ENCODE measurements around the gene KRTAP13-4. TPM values are rescaled to one million over a fixed set of nuclear protein-coding genes. Genes with fewer than 3 reads are reported as not detected.

KRTAP13-4 gene
- total and polyA plus RNA-seq, 8 donors = not detected

DNA sequence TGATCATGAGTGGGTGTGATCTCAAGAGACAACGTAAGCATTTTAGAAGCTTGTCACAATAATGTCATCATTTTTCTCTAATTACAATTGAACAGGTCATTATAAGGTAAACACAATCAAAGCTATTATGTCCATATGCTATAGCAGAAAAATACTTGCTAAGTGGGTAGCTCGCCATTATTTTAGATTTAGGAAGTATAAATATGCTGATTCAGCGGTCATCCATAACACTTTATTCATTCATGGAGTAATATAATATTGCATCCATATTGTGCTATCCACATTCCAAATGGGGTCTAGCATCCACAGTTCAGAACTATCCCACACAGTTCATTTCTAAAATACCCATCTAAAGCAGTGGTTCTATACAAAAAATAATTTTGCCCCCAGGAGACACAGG is 18.5 kb downstream of the KRTAP13-4 start:
- no peak for ATAC-seq
- no peak for DNase-seq
- Histone ChIP-seq H3K4me1 (no peaks in the 10 kb centered on the region), H3K27me3 (no peaks in the 10 kb centered on the region), H3K27ac (no peak overlapping the region), H3K4me3 (no peak overlapping the region), H3K36me3 (no peaks in the 10 kb centered on the region), H3K9me3 (no peaks in the 10 kb centered on the region)
- intact Hi-C loops (cut with DNase I) = no loop called here
- TF ChIP-seq, protein P1, sequence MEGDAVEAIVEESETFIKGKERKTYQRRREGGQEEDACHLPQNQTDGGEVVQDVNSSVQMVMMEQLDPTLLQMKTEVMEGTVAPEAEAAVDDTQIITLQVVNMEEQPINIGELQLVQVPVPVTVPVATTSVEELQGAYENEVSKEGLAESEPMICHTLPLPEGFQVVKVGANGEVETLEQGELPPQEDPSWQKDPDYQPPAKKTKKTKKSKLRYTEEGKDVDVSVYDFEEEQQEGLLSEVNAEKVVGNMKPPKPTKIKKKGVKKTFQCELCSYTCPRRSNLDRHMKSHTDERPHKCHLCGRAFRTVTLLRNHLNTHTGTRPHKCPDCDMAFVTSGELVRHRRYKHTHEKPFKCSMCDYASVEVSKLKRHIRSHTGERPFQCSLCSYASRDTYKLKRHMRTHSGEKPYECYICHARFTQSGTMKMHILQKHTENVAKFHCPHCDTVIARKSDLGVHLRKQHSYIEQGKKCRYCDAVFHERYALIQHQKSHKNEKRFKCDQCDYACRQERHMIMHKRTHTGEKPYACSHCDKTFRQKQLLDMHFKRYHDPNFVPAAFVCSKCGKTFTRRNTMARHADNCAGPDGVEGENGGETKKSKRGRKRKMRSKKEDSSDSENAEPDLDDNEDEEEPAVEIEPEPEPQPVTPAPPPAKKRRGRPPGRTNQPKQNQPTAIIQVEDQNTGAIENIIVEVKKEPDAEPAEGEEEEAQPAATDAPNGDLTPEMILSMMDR (IDR thresholded peaks at IDR 0.05) = no peak

DNA sequence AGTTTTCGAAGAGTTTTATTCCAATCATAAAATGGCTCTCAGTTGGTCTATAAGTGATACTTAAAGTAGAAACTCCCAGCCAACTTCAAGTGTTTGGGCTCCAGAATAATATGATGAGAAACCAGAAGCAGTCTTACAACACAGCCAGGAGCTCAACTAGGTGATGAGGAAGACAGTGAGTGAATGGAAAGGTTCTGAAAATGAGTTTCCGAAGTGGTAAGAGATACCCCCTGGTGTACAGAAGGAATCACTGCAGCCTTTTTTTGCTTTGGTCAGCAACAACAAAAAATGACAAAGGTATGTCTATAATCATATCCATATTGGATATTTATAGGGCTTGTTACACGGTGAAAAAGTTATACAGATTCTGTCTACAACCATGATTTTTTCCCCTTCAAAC is 33.7 kb downstream of the KRTAP13-4 start:
- no peaks in the 10 kb centered on the region for H3K9me3 ChIP-seq
- H3K27ac ChIP-seq = no peak overlapping the region
- H3K4me1 ChIP-seq = no peaks in the 10 kb centered on the region
- H3K4me3 ChIP-seq = no peak overlapping the region
- no peak for DNase-seq
- ATAC-seq = no peak
- no peaks in the 10 kb centered on the region for H3K27me3 ChIP-seq
- intact Hi-C loops (cut with DNase I) = no loop called here
- H3K36me3 ChIP-seq = no peaks in the 10 kb centered on the region
- TF ChIP-seq, protein P1 (IDR thresholded peaks at IDR 0.05) = peak in 1 of 2 donors; percentile 17

DNA sequence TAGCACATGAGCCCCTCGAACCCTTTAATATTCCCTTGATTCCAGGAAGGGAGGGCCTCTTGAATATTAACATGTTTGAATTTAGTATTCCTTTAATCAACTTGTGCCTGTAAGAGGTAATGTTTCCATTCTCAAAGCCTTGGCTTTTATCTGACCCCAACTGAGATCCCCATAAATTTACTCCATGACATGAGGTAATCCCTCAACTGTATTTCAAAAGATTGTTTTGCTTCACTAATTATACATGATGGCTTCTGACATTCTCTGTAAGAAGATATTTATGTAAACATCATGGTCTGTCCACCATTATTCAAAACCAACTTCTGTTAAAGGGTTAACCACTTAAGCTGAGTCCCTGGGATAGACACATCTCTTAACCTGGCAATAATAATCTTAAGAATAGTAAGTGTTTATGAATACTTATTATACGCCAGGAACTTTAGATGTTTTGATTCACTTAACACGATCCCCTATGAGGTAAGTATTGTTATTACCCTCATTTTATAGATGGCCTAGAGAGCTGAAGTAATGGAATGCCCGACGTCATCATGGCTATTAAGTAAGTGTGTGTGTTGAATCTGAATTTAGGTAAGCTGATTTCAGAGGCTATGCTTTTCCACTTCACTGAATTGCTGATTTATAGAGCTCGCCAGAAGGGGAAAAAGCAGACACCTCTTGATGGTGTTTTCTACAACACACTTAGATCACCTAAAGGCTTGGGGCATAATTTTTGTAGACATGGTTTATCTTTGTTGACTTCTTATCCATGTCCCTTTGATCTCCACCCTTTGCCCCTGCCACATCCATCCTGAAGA is 39.1 kb downstream of the KRTAP13-4 start:
- Histone ChIP-seq H3K27ac (no peak overlapping the region), H3K27me3 (no peaks in the 10 kb centered on the region), H3K9me3 (no peaks in the 10 kb centered on the region), H3K36me3 (no peaks in the 10 kb centered on the region), H3K4me1 (no peaks in the 10 kb centered on the region), H3K4me3 (no peak overlapping the region)
- intact Hi-C loops (cut with DNase I) = no loop called here
- no peak for ATAC-seq
- no peak for DNase-seq
- TF ChIP-seq, protein P1 (IDR thresholded peaks at IDR 0.05) = no peak

DNA sequence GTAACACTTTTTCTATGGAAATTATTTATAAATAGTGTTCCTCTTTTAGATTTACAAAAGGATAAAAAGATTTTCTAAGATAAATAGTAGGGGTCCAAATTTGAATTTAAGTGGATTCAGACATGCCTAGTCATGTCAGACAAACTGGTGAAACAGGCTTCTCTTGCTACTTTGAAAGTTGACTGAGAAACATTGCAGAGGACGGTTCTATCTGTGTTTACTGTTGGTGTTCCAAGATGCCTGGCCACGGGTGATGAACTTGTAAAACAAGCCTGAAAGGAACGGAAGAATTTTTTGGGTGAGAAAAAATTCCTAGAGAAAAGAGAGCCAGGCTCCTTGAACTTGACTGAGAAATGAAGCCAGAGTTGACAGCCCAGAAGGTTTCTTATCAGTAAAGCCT is 48.0 kb downstream of the KRTAP13-4 start:
- Histone ChIP-seq H3K27ac (no peak overlapping the region), H3K9me3 (no peaks in the 10 kb centered on the region), H3K27me3 (no peaks in the 10 kb centered on the region), H3K4me1 (no peaks in the 10 kb centered on the region), H3K4me3 (no peak overlapping the region), H3K36me3 (no peaks in the 10 kb centered on the region)
- ATAC-seq = no peak
- TF ChIP-seq, protein P1 (IDR thresholded peaks at IDR 0.05) = no peak
- intact Hi-C loops (cut with DNase I) = no loop called here
- no peak for DNase-seq

DNA sequence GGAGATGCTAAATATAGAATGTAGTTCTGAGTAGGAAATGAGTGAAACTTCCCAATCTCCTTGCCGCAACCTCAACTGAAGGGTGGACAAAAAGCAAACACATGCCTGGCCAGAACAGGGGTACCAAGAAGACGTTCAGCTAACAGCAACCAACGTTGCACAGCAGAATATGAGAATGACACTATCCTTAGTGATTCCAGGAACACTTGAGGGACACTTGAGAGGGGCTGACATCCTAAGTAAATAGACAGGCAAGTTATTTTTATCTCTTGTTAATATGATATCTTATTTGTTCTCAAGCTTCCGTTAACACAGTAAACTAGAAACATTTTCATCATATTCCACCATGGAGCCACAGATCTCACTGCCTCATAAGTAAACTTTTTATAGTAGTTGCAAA is 49.2 kb downstream of the KRTAP13-4 start:
- intact Hi-C loops (cut with DNase I) = no loop called here
- ATAC-seq (no peak), DNase-seq (no peak)
- TF ChIP-seq, protein P1 (IDR thresholded peaks at IDR 0.05) = no peak
- Histone ChIP-seq H3K27me3 (no peaks in the 10 kb centered on the region), H3K4me3 (no peak overlapping the region), H3K27ac (no peak overlapping the region), H3K36me3 (no peaks in the 10 kb centered on the region), H3K4me1 (no peaks in the 10 kb centered on the region), H3K9me3 (no peaks in the 10 kb centered on the region)

All from left lung (tissue), 10 donors.